ENCODE data around the gene PDSS2. TPM values are rescaled to one million over a fixed set of nuclear protein-coding genes. Genes with fewer than 3 reads are reported as not detected.
"Not testable (repeated sequence)": the region's sequence is repeated elsewhere in the genome, so short reads cannot be mapped to it uniquely, and the experiment has no call there.

The PDSS2 gene
- total and polyA plus RNA-seq, 4 donors = 10.5 to 20.9 (median 16.0) TPM

DNA sequence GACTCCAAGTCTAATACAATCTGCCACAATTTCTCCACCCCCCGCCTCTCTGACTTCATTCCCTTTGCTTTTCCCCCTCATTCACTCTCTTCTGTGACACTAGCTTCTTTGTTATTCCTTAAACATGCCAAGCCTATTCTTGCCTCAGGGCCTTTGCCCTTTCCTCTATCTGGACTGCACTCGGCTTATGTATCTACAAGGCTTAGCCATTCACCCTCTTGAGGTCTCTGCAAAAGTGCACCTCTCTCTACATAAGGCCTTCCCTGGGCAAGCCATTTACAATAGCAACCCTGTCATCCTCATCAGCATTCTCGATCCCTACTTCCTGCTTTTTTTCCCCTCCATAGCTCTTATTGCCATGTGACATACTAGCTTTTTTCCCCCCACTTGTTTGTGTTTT, 168.9 kb downstream of the PDSS2 start:
- TF ChIP-seq, protein P1, sequence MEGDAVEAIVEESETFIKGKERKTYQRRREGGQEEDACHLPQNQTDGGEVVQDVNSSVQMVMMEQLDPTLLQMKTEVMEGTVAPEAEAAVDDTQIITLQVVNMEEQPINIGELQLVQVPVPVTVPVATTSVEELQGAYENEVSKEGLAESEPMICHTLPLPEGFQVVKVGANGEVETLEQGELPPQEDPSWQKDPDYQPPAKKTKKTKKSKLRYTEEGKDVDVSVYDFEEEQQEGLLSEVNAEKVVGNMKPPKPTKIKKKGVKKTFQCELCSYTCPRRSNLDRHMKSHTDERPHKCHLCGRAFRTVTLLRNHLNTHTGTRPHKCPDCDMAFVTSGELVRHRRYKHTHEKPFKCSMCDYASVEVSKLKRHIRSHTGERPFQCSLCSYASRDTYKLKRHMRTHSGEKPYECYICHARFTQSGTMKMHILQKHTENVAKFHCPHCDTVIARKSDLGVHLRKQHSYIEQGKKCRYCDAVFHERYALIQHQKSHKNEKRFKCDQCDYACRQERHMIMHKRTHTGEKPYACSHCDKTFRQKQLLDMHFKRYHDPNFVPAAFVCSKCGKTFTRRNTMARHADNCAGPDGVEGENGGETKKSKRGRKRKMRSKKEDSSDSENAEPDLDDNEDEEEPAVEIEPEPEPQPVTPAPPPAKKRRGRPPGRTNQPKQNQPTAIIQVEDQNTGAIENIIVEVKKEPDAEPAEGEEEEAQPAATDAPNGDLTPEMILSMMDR (IDR thresholded peaks at IDR 0.05; ENCODE audit: low read depth, low read length, missing input control) = no peak
- H3K9me3 ChIP-seq (ENCODE audit: control insufficient read depth in 4 of 4, low read length in 3 of 4) = no peaks in the 10 kb centered on the region
- no peaks in the 10 kb centered on the region for H3K4me1 ChIP-seq (ENCODE audit: control insufficient read depth in 4 of 4, insufficient read depth in 4 of 4, low read length in 3 of 4)
- H3K9ac ChIP-seq (ENCODE audit: low read depth in 1 of 2, low read length in 2 of 2) = no peak overlapping the region
- H3K36me3 ChIP-seq (ENCODE audit: control insufficient read depth in 4 of 4, insufficient read depth in 3 of 4, low read depth in 1 of 4, low read length in 3 of 4) = no peaks in the 10 kb centered on the region
- no peaks in the 10 kb centered on the region for H3K27me3 ChIP-seq (ENCODE audit: control insufficient read depth in 4 of 4, insufficient read depth in 4 of 4, low read length in 3 of 4)
- DNase-seq (ENCODE audit: low spot score) = no peak
- no peak overlapping the region for H3K4me3 ChIP-seq (ENCODE audit: low read depth in 1 of 3, low read length in 3 of 3)
- no peak overlapping the region for H3K27ac ChIP-seq (ENCODE audit: low read depth in 1 of 2, low read length in 2 of 2)
- 90% methylated on average over 3 of the region's 3 CpGs for WGBS

- H3K27ac ChIP-seq (ENCODE audit: low read depth in 1 of 2, low read length in 2 of 2); H3K27me3 ChIP-seq (ENCODE audit: control insufficient read depth in 4 of 4, insufficient read depth in 4 of 4, low read length in 3 of 4); DNase-seq (ENCODE audit: low spot score); H3K4me3 ChIP-seq (ENCODE audit: low read depth in 1 of 3, low read length in 3 of 3); H3K9me3 ChIP-seq (ENCODE audit: control insufficient read depth in 4 of 4, low read length in 3 of 4); H3K36me3 ChIP-seq (ENCODE audit: control insufficient read depth in 4 of 4, insufficient read depth in 3 of 4, low read depth in 1 of 4, low read length in 3 of 4); H3K4me1 ChIP-seq (ENCODE audit: control insufficient read depth in 4 of 4, insufficient read depth in 4 of 4, low read length in 3 of 4); H3K9ac ChIP-seq (ENCODE audit: low read depth in 1 of 2, low read length in 2 of 2): not testable (repeated sequence)
- WGBS = 99% methylated on average over 9 of the region's 9 CpGs
Measured at GRCh38 chr6:107289258-107289657, 170.1 kb downstream of the PDSS2 start.

- not testable (repeated sequence) for DNase-seq (ENCODE audit: low spot score); H3K27ac ChIP-seq (ENCODE audit: low read depth in 1 of 2, low read length in 2 of 2); H3K4me3 ChIP-seq (ENCODE audit: low read depth in 1 of 3, low read length in 3 of 3); H3K27me3 ChIP-seq (ENCODE audit: control insufficient read depth in 4 of 4, insufficient read depth in 4 of 4, low read length in 3 of 4); H3K9me3 ChIP-seq (ENCODE audit: control insufficient read depth in 4 of 4, low read length in 3 of 4); H3K9ac ChIP-seq (ENCODE audit: low read depth in 1 of 2, low read length in 2 of 2); H3K36me3 ChIP-seq (ENCODE audit: control insufficient read depth in 4 of 4, insufficient read depth in 3 of 4, low read depth in 1 of 4, low read length in 3 of 4); H3K4me1 ChIP-seq (ENCODE audit: control insufficient read depth in 4 of 4, insufficient read depth in 4 of 4, low read length in 3 of 4)
- 97% methylated on average over 6 of the region's 6 CpGs for WGBS
Measured at GRCh38 chr6:107285683-107286082, 173.7 kb downstream of the PDSS2 start.

DNA sequence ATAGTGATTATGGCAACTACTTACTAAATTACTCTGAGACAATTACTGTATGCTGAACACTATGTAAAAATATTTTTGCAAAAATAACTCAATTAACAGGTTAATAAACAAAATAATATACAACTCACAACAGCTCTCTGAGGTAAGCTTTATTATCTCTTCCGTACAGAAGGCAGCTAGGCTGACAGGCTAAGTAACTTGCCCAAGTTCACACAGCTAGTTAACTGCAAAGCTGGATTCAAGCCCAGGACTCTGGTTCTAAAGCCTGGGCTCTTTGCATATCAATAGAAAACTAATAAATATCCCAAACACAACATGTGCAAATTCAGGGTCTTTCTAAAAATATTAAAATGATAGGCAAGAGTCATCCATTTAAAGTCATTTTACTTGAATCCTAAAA, 174.6 kb downstream of the PDSS2 start:
- Histone ChIP-seq H3K9ac (ENCODE audit: low read depth in 1 of 2, low read length in 2 of 2) (no peak overlapping the region), H3K27me3 (ENCODE audit: control insufficient read depth in 4 of 4, insufficient read depth in 4 of 4, low read length in 3 of 4) (no peaks in the 10 kb centered on the region)
- WGBS = 71% methylated on average over 1 of the region's 1 CpG

More for the DNA sequence above, 174.6 kb downstream of the PDSS2 start:
- no peaks in the 10 kb centered on the region for H3K9me3 ChIP-seq (ENCODE audit: control insufficient read depth in 4 of 4, low read length in 3 of 4)
- no peak overlapping the region for H3K4me3 ChIP-seq (ENCODE audit: low read depth in 1 of 3, low read length in 3 of 3)
- no peaks in the 10 kb centered on the region for H3K36me3 ChIP-seq (ENCODE audit: control insufficient read depth in 4 of 4, insufficient read depth in 3 of 4, low read depth in 1 of 4, low read length in 3 of 4)
- DNase-seq (ENCODE audit: low spot score) = no peak
- no peaks in the 10 kb centered on the region for H3K4me1 ChIP-seq (ENCODE audit: control insufficient read depth in 4 of 4, insufficient read depth in 4 of 4, low read length in 3 of 4)
- H3K27ac ChIP-seq (ENCODE audit: low read depth in 1 of 2, low read length in 2 of 2) = no peak overlapping the region
- TF ChIP-seq HNF4A (conservative IDR thresholded peaks at IDR 0.05) (no peak), RAD21 (IDR thresholded peaks at IDR 0.05) (no peak), MAX (IDR thresholded peaks at IDR 0.05) (no peak), GABPA (IDR thresholded peaks at IDR 0.05 in 1 of 2, conservative IDR thresholded peaks at IDR 0.05 in 1 of 2) (no peak), YY1 (IDR thresholded peaks at IDR 0.05) (no peak), EGR1 (IDR thresholded peaks at IDR 0.05; ENCODE audit: low read depth in 2 of 2) (no peak), RXRA (IDR thresholded peaks at IDR 0.05) (no peak), TAF1 (conservative IDR thresholded peaks at IDR 0.05) (no peak), ZBTB33 (IDR thresholded peaks at IDR 0.05) (no peak), FOXA1 (IDR thresholded peaks at IDR 0.05) (no peak), HNF4G (IDR thresholded peaks at IDR 0.05) (no peak)
- TF ChIP-seq, protein P1 (IDR thresholded peaks at IDR 0.05; ENCODE audit: low read depth, low read length, missing input control) = no peak
- TF ChIP-seq, protein P2, sequence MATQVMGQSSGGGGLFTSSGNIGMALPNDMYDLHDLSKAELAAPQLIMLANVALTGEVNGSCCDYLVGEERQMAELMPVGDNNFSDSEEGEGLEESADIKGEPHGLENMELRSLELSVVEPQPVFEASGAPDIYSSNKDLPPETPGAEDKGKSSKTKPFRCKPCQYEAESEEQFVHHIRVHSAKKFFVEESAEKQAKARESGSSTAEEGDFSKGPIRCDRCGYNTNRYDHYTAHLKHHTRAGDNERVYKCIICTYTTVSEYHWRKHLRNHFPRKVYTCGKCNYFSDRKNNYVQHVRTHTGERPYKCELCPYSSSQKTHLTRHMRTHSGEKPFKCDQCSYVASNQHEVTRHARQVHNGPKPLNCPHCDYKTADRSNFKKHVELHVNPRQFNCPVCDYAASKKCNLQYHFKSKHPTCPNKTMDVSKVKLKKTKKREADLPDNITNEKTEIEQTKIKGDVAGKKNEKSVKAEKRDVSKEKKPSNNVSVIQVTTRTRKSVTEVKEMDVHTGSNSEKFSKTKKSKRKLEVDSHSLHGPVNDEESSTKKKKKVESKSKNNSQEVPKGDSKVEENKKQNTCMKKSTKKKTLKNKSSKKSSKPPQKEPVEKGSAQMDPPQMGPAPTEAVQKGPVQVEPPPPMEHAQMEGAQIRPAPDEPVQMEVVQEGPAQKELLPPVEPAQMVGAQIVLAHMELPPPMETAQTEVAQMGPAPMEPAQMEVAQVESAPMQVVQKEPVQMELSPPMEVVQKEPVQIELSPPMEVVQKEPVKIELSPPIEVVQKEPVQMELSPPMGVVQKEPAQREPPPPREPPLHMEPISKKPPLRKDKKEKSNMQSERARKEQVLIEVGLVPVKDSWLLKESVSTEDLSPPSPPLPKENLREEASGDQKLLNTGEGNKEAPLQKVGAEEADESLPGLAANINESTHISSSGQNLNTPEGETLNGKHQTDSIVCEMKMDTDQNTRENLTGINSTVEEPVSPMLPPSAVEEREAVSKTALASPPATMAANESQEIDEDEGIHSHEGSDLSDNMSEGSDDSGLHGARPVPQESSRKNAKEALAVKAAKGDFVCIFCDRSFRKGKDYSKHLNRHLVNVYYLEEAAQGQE (IDR thresholded peaks at IDR 0.05) = no peak
